SH-SY5Y (cell line): ENCODE data around the gene GRIN2B.

Experiments used
- GATA2 ChIP-seq: IDR thresholded peaks from 2 replicates; pipeline ENCODE4 v1.6.1; 2011; ENCODE audit warnings: mild to moderate bottlenecking, low read depth, low read length
- GATA3 ChIP-seq: IDR thresholded peaks from 2 replicates; pipeline ENCODE4 v1.6.1; 2011; ENCODE audit warnings: low read depth, mild to moderate bottlenecking, low read length, moderate library complexity

DNA sequence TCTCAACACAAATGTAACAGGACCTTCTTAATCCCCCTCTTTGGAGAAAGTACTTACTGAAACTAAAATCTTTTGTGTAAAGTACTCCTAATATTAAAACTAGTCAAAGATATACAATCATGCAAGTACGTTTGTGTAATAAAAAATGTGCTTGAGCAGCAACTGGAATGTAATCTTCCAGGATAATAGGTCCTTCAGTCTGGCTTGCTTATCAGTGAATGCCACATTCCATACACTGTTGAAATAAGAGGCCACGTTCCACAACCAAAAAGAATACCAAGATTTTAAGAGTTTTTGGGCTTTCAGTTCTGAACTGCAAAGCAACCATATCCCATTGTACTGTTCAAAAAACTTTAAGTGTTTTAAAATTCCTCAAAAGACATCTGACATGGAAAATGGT, 26.2 kb upstream of the GRIN2B start:
- TF ChIP-seq GATA2 (no peak), GATA3 (no peak)
